Measurements from ENCODE around the gene FSTL4. TPM values are rescaled to one million over a fixed set of nuclear protein-coding genes. Genes with fewer than 3 reads are reported as not detected.

The FSTL4 gene
- total RNA-seq, 1 experiment from 2014 or later = 2.7 TPM

DNA sequence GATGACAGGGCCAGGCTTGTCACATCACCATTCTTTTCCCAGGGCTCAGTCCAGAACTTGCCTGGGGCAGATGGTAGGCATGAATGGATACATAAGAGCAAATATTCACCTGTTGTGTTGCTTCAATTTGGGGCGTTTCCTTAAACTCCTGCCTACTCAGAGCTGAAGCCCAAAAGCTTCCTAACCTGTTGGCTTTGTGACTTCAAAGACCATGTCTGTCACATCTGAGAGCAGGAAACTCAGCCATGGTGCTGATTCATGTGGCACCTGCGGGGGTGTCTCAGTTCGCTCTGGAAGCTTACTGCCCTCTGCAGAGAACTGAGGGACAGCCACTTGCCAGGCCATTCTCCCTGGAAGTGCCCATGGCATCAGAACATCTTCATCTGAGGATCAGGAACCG lies 313.9 kb downstream of the FSTL4 start:
- ChIA-PET CTCF (no interaction called here), POLR2A (no interaction called here)
- no peaks in the 10 kb centered on the region; the same call in 1 of the 2 replicates for H3K27me3 ChIP-seq (replicated peaks; ENCODE audit: control insufficient read depth, insufficient read depth, low read length)
- Mint-ChIP-seq H3K27me3 (ENCODE audit: insufficient read depth, unreplicated experiment) (no peaks in the 10 kb centered on the region), H3K9me3 (ENCODE audit: unreplicated experiment) (no peaks in the 10 kb centered on the region), H3K27ac (ENCODE audit: unreplicated experiment) (no peak overlapping the region), H3K4me1 (ENCODE audit: low read depth, unreplicated experiment) (no peaks in the 10 kb centered on the region), H3K4me3 (ENCODE audit: unreplicated experiment) (no peak overlapping the region), H3K36me3 (ENCODE audit: insufficient read depth, unreplicated experiment) (no peaks in the 10 kb centered on the region)
- no peak for DNase-seq
- BruUV-seq (replicated peaks) = no TSS peak
- TF ChIP-seq, protein P1, sequence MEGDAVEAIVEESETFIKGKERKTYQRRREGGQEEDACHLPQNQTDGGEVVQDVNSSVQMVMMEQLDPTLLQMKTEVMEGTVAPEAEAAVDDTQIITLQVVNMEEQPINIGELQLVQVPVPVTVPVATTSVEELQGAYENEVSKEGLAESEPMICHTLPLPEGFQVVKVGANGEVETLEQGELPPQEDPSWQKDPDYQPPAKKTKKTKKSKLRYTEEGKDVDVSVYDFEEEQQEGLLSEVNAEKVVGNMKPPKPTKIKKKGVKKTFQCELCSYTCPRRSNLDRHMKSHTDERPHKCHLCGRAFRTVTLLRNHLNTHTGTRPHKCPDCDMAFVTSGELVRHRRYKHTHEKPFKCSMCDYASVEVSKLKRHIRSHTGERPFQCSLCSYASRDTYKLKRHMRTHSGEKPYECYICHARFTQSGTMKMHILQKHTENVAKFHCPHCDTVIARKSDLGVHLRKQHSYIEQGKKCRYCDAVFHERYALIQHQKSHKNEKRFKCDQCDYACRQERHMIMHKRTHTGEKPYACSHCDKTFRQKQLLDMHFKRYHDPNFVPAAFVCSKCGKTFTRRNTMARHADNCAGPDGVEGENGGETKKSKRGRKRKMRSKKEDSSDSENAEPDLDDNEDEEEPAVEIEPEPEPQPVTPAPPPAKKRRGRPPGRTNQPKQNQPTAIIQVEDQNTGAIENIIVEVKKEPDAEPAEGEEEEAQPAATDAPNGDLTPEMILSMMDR (IDR thresholded peaks at IDR 0.05; ENCODE audit: insufficient read depth in 1 of 2, low read depth in 1 of 2, low read length in 1 of 2, severe bottlenecking in 1 of 2, unreplicated experiment in 1 of 2) = no peak
- intact Hi-C loops (cut with micrococcal nuclease; ENCODE audit: unreplicated experiment) = no loop called here
- H3K4me1 ChIP-seq = no peaks in the 10 kb centered on the region
- no peaks in the 10 kb centered on the region for H3K36me3 ChIP-seq (ENCODE audit: control insufficient read depth, insufficient read depth, low read length)
- no peak overlapping the region for H3K4me3 ChIP-seq (ENCODE audit: low read depth, low read length)
- no peaks in the 10 kb centered on the region for H3K9me3 ChIP-seq

DNA sequence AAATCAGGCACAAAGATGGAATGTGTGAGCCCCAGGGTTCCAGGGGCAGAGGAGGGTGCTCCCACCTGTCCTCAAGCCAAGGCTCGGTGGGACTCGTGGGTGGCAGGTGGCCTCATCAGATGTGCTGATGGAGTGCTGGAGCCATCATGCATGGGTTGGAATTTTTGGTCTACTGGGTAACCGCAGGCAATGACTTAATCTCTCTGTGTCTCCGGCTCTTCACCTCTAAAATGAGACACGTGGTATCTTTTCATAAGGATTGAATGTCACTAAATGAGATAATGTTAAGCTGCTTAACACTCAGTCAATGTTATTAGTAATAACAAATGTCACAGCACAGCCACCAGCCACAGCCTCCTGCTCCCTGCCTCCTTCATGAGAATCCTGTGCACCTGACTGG lies 315.0 kb downstream of the FSTL4 start:
- Mint-ChIP-seq H3K36me3 (ENCODE audit: insufficient read depth, unreplicated experiment) (no peaks in the 10 kb centered on the region), H3K9me3 (ENCODE audit: unreplicated experiment) (no peaks in the 10 kb centered on the region), H3K27ac (ENCODE audit: unreplicated experiment) (no peak overlapping the region), H3K4me3 (ENCODE audit: unreplicated experiment) (no peak overlapping the region), H3K4me1 (ENCODE audit: low read depth, unreplicated experiment) (no peaks in the 10 kb centered on the region), H3K27me3 (ENCODE audit: insufficient read depth, unreplicated experiment) (no peaks in the 10 kb centered on the region)
- CTCF ChIA-PET = no interaction called here
- DNase-seq = no peak
- TF ChIP-seq, protein P1 (IDR thresholded peaks at IDR 0.05; ENCODE audit: insufficient read depth in 1 of 2, low read depth in 1 of 2, low read length in 1 of 2, severe bottlenecking in 1 of 2, unreplicated experiment in 1 of 2) = no peak
- BruUV-seq (replicated peaks) = no TSS peak
- Histone ChIP-seq H3K4me1 (no peaks in the 10 kb centered on the region), H3K36me3 (ENCODE audit: control insufficient read depth, insufficient read depth, low read length) (no peaks in the 10 kb centered on the region), H3K9me3 (no peaks in the 10 kb centered on the region), H3K4me3 (ENCODE audit: low read depth, low read length) (no peak overlapping the region), H3K27me3 (replicated peaks; ENCODE audit: control insufficient read depth, insufficient read depth, low read length) (no peaks in the 10 kb centered on the region; the same call in 1 of the 2 replicates)
- intact Hi-C loops (cut with micrococcal nuclease; ENCODE audit: unreplicated experiment) = no loop called here
- POLR2A ChIA-PET = no interaction called here

DNA sequence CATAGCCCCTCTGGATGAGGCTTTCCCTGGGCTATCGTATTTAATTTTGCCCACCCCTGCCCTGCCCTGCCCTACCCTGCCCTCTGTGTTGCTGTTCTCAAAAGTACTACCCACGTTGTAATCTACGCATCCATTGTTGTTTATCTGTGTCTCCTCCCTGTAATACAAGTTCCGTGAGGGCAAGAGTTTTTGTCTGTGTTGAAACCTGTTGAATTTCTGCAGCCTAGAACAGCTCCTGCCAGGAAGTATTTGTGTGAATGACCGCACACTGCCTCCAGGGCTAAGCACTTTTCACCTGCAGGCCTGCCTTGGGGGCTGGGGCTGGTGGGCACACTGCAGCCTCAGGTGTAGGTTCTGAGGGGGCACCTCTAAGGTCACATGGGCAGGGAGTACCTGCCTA lies 315.7 kb downstream of the FSTL4 start:
- Histone ChIP-seq H3K4me3 (ENCODE audit: low read depth, low read length) (no peak overlapping the region), H3K27me3 (replicated peaks; ENCODE audit: control insufficient read depth, insufficient read depth, low read length) (no peaks in the 10 kb centered on the region; the same call in 1 of the 2 replicates), H3K4me1 (no peaks in the 10 kb centered on the region), H3K36me3 (ENCODE audit: control insufficient read depth, insufficient read depth, low read length) (no peaks in the 10 kb centered on the region), H3K9me3 (no peaks in the 10 kb centered on the region)
- BruUV-seq (replicated peaks) = no TSS peak
- peaks cover under 1% of the 10 kb centered on the region for H3K4me1 Mint-ChIP-seq (ENCODE audit: low read depth, unreplicated experiment)
- no peak for DNase-seq
- TF ChIP-seq, protein P1 (IDR thresholded peaks at IDR 0.05; ENCODE audit: insufficient read depth in 1 of 2, low read depth in 1 of 2, low read length in 1 of 2, severe bottlenecking in 1 of 2, unreplicated experiment in 1 of 2) = no peak
- H3K36me3 Mint-ChIP-seq (ENCODE audit: insufficient read depth, unreplicated experiment) = no peaks in the 10 kb centered on the region
- CTCF ChIA-PET = no interaction called here
- POLR2A ChIA-PET = interaction anchor here (0.5 kb wide), 1 partner anchor 194 kb away, joined by 4 read pairs; no protein-coding TSS in a partner anchor
- H3K27ac Mint-ChIP-seq (ENCODE audit: unreplicated experiment) = no peak overlapping the region
- H3K4me3 Mint-ChIP-seq (ENCODE audit: unreplicated experiment) = no peak overlapping the region
- intact Hi-C loops (cut with micrococcal nuclease; ENCODE audit: unreplicated experiment) = no loop called here
- no peaks in the 10 kb centered on the region for H3K9me3 Mint-ChIP-seq (ENCODE audit: unreplicated experiment)
- no peaks in the 10 kb centered on the region for H3K27me3 Mint-ChIP-seq (ENCODE audit: insufficient read depth, unreplicated experiment)
